ENCODE measurements around the gene ZNF641. TPM values are rescaled to one million over a fixed set of nuclear protein-coding genes. Genes with fewer than 3 reads are reported as not detected.

Gene ZNF641
- total RNA-seq, 4 donors from 2014 or later = 27.1 to 33.0 (median 30.7) TPM

- ATAC-seq = no peak
Measured at GRCh38 chr12:48292040-48292439, 58.7 kb downstream of the ZNF641 start.

GRCh38 chr12:48291511-48291910 is 59.2 kb downstream of the ZNF641 start:
- peaks cover 7% of the 10 kb centered on the region for H3K27me3 ChIP-seq
- H3K36me3 ChIP-seq = no peaks in the 10 kb centered on the region
- TF ChIP-seq POLR2A (IDR thresholded peaks at IDR 0.05) (no peak), EP300 (IDR thresholded peaks at IDR 0.05) (no peak), CTCF (IDR thresholded peaks at IDR 0.05) (no peak), POLR2AphosphoS5 (IDR thresholded peaks at IDR 0.05) (no peak)
- H3K9me3 ChIP-seq = no peaks in the 10 kb centered on the region
- H3K27ac ChIP-seq = no peak overlapping the region
- peaks cover 0 to 5% (median 0%) of the 10 kb centered on the region in 3 donors for H3K4me1 ChIP-seq
- no peak for ATAC-seq
- H3K4me3 ChIP-seq = no peak overlapping the region
- 84 to 90% methylated on average over 1 to 2 of the region's 2 CpGs for WGBS, 2 donors (ENCODE audit: low coverage in 1 of 2)

More at GRCh38 chr12:48292040-48292439, 58.7 kb downstream of the ZNF641 start:
- 48 to 49% methylated on average over 2 of the region's 2 CpGs for WGBS, 2 donors (ENCODE audit: low coverage in 1 of 2)
- H3K9me3 ChIP-seq = no peaks in the 10 kb centered on the region
- H3K27me3 ChIP-seq = peaks cover 7% of the 10 kb centered on the region
- TF ChIP-seq EP300 (IDR thresholded peaks at IDR 0.05) (no peak), POLR2AphosphoS5 (IDR thresholded peaks at IDR 0.05) (no peak), CTCF (IDR thresholded peaks at IDR 0.05) (no peak), POLR2A (IDR thresholded peaks at IDR 0.05) (no peak)
- H3K27ac ChIP-seq = no peak overlapping the region
- H3K36me3 ChIP-seq = no peaks in the 10 kb centered on the region
- H3K4me1 ChIP-seq = peaks cover 0 to 11% (median 0%) of the 10 kb centered on the region in 3 donors
- H3K4me3 ChIP-seq = no peak overlapping the region

- H3K27me3 ChIP-seq = peaks cover 7% of the 10 kb centered on the region
- no peaks in the 10 kb centered on the region for H3K9me3 ChIP-seq
- WGBS, 2 donors (ENCODE audit: low coverage in 1 of 2) = 55 to 66% methylated on average over 5 of the region's 6 CpGs
- H3K27ac ChIP-seq = no peak overlapping the region
- H3K4me3 ChIP-seq = no peak overlapping the region
- no peak for ATAC-seq
- TF ChIP-seq EP300 (IDR thresholded peaks at IDR 0.05) (no peak), POLR2A (IDR thresholded peaks at IDR 0.05) (no peak), CTCF (IDR thresholded peaks at IDR 0.05) (no peak), POLR2AphosphoS5 (IDR thresholded peaks at IDR 0.05) (no peak)
- H3K36me3 ChIP-seq = no peaks in the 10 kb centered on the region
- H3K4me1 ChIP-seq = no peaks in the 10 kb centered on the region
Measured at GRCh38 chr12:48288387-48289268, 62.1 kb downstream of the ZNF641 start.

Small RNAs within 50 kb of the gene (small RNA-seq; reads per million reads assigned to genes)
- 0 reads per million in 4 donors for gene AC024257.2

Other genes with a start within 250 kb of the ZNF641 start
- 10 to 100 TPM; 17.3 to 23.8 (median 20.7) TPM for gene SENP1, start 244.8 kb downstream of the ZNF641 start, total RNA-seq
- 100 to 1,000 TPM in 1 of 4 donors, 10 to 100 TPM in 3; 64.5 to 105 (median 71.0) TPM for gene PFKM, start 231.6 kb downstream of the ZNF641 start, total RNA-seq
- 10 to 100 TPM; 37.2 to 41.6 (median 39.1) TPM for gene ASB8, start 193.4 kb downstream of the ZNF641 start, total RNA-seq
- gene CCDC184, start 167.3 kb downstream of the ZNF641 start, total RNA-seq = 1 to 10 TPM in 1 of 4 donors, under 1 TPM in 2, not detected in 1; 0.13 to 2.5 (median 0.39) TPM
- not detected for gene OR10AD1, start 147.6 kb downstream of the ZNF641 start, total RNA-seq
- gene ANP32D, start 121.6 kb upstream of the ZNF641 start, total RNA-seq = 1 to 10 TPM in 1 of 4 donors, not detected in 3; 1.2 TPM
- not detected for gene C12orf54, start 131.6 kb upstream of the ZNF641 start, total RNA-seq
- gene OR8S1, start 174.7 kb upstream of the ZNF641 start, total RNA-seq = not detected
- gene LALBA, start 219.1 kb upstream of the ZNF641 start, total RNA-seq = not detected